ENCODE results near the gene IRF9.
A peak's percentile ranks its signal among the peaks of the same experiment; 100 is the strongest.

The IRF9 gene

DNA sequence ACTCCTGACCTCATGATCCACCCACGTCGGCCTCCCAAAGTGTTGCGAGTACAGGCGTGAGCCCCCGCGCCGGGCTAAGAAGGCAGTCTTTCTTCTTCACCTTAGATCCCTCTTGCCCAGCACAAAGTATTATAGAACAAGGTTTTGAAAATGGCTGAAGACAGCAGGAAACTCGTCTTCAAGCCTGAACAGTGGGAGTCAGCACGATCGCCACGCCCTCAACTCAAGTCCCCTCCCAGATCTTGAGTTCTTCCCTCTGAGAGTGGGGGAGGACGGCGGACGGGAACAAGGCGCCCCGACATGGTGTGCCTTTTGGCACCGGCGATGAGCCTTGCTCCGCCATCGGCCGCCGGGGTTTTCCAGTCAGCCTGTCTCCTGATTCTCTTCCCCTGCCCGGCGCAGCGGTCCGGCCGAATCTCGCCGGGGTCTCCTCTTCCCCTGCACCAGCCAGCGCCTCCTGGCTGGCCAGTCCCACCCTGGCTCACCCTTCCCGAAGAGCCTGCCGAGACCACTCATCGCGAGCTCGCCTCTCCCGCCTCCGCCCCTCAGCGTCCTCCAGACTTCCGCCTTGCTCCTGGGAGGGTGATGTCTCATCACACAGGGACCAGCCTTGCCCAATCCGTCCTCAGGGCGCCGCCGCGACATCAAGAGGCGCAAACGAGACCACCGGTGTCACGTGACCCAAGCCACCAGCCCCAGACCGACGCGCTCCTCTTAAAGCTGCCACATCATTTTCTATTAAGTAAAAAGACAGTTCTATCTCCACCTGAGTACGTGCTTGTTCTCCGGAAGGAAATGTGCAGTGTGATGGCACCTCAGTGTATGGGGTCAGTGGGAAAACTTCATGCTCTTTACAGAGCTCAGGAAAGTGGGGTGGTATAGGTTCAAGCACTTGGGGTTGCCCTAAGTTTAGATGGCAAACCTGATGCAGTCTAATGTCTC, 52.1 kb downstream of the IRF9 start, which contains the start of gene CHMP4A:
TSS of gene CHMP4A (minus strand) at position 565 of the 942 bp plus-strand sequence. CDS start at position 516, 49 bp downstream.
- H3K27ac ChIP-seq, result peak within 1 kb of the TSS; percentile 89 to 96
- peaks cover 0 to 31% (median 27%) of the 10 kb centered on the region in 4 donors for H3K4me1 ChIP-seq
- intact Hi-C loops (cut with DNase I; ENCODE audit: low total_unique reads), result no loop called here
- peaks cover 18 to 35% (median 34%) of the 10 kb centered on the region in 3 donors for H3K36me3 ChIP-seq
- H3K4me3 ChIP-seq, result peak within 1 kb of the TSS; percentile 62 to 90
- peak in 1 of 2 experiments; percentile 14 for TF ChIP-seq CTCF (IDR thresholded peaks at IDR 0.05)
- peak; percentile 98 to 99 for DNase-seq
- H3K27me3 ChIP-seq, result no peaks in the 10 kb centered on the region
- H3K9me3 ChIP-seq, result no peaks in the 10 kb centered on the region

DNA sequence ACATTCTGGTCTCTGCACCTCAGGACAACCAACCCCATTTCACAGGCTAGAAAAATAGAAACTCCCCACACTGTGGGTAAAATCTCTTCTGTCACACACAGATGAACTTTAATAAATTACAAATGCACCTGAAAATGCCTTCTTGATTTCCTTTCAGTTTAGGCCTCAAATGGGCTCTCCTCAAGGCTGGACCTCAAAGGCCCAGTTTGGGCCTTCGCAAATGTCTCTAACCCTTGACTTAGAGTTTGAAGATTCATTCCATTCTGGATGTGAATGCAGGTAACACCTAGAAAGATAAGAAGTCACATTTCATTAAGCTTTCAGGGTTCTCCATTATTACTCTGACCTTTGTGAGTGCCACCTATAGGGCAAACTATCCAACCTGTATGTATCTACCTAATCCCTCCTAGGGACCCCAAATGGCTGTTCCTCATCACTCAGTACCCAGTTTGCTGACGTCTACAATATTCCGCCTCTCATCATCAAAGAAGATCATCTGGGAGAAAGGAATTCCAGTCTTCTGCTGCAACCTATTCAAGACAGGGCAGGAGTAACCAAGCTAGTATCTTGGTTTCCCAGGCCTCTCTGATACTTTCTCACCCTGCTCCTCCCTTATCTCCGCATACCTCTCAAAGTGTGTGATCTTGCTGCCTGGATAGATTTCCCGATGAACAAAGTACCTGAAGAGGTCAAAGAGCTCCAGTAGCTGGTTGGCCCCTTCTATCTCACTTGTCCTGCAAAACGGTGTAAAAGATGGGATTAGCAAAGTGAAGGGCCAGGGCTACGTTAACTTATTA, 53.0 kb downstream of the IRF9 start:
- DNase-seq, result peak in 1 of 2 donors; percentile 13
- Histone ChIP-seq H3K4me3 (peak overlapping the region; percentile 62 to 90), H3K9me3 (no peaks in the 10 kb centered on the region), H3K36me3 (peaks cover 19 to 32% (median 27%) of the 10 kb centered on the region in 3 donors), H3K4me1 (peaks cover 0 to 31% (median 27%) of the 10 kb centered on the region in 4 donors), H3K27ac (peak overlapping the region; percentile 89 to 96), H3K27me3 (no peaks in the 10 kb centered on the region)
- intact Hi-C loops (cut with DNase I; ENCODE audit: low total_unique reads), result no loop called here
- no peak for TF ChIP-seq CTCF (IDR thresholded peaks at IDR 0.05)

DNA sequence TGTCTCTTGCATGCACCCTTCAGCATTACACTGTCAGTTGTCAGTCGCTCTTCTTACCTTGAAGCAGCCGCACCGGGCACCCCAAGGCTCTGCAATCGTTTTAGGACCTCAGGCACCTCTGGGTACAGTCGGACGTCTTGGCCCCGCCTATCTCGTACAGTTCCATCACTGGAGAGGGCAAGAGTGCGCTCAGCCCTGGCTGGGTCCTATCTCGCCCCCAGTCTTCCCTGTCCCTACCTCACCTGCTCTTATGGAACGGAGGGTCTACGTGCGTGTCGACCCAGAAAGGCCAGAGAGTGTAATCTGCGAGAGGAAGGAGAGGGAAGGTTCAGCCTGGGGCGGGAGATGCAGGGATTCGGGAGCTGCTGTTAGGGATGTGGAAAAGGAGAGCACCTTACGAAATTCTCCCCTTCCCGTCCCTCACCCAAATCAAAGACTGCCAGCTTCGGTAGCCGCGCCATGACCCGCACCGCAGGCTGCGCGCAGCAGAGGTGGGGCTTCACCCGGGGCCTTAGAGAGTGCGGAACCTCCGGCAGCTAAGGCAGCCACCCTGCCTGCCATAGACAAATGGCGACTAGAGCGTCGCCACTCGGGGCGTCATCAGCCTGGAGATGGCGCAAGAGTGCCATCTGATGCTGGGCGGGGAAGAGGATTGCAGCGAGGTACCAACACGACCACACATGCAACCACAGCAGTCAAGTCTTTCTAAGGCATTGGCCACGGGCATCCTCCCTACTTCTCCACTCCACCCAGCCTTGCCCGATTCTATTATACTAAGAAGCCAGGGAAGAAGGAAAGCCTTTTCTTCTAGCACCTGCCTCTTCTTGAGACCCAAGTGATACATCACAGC, 54.7 kb downstream of the IRF9 start, which contains the start of gene MDP1:
TSS of gene MDP1 (minus strand) at position 572 of the 850 bp plus-strand sequence. CDS start at position 461, 111 bp downstream.
- Histone ChIP-seq H3K9me3 (no peaks in the 10 kb centered on the region), H3K36me3 (peaks cover 5 to 16% (median 11%) of the 10 kb centered on the region in 3 donors), H3K4me3 (peak within 1 kb of the TSS; percentile 69 to 72), H3K27me3 (no peaks in the 10 kb centered on the region), H3K4me1 (peaks cover 0 to 31% (median 27%) of the 10 kb centered on the region in 4 donors), H3K27ac (peak within 1 kb of the TSS; percentile 89 to 91)
- peak; percentile 11 to 22 for TF ChIP-seq CTCF (IDR thresholded peaks at IDR 0.05)
- peak; percentile 88 to 92 for DNase-seq
- intact Hi-C loops (cut with DNase I; ENCODE audit: low total_unique reads), result no loop called here

Measured in tibial artery (tissue), 4 donors.